ENCODE measurements around the gene KMT5B.
A peak's percentile ranks its signal among the peaks of the same experiment; 100 is the strongest.

KMT5B gene

DNA sequence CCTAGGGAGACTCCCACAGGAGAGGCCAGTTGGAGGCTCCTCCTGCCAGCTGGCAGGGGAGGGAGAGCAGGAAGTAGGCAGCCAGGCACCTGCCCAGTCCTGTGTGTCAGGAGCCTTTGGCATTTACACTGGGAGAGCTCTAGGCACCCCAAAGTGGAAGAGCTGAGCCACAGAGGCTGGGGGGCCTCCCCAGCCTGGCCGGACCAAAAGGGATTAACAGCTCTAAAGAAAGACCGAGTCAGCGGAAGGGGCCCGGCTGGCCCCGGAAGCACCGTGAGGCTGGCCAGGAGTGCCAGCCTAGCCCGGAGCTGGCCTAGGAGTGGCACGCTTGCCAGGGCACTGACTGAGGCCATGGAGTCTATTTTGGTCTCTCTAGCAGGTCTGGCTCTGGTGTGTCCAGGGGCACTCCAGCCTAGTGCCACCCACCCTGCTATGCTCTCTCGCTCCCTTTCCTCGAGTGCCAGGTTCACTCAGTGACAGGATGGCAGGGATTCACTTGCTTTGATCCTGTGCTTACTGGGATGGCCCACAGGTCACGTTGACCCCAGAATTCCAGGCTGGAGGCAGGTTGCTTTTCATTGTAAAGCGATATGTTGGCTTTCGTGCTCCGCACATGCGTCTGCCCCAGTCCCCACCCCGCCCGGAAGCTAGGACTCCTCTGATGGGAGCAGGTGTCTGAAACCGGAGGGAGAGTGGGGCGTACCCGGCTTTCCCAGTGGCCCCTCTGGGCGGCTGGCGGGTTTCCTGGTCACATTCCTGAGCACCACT is 3.3 kb upstream of the KMT5B start:
- no peak for DNase-seq (ENCODE audit: low read depth in 1 of 2, low spot score in 1 of 2)

DNA sequence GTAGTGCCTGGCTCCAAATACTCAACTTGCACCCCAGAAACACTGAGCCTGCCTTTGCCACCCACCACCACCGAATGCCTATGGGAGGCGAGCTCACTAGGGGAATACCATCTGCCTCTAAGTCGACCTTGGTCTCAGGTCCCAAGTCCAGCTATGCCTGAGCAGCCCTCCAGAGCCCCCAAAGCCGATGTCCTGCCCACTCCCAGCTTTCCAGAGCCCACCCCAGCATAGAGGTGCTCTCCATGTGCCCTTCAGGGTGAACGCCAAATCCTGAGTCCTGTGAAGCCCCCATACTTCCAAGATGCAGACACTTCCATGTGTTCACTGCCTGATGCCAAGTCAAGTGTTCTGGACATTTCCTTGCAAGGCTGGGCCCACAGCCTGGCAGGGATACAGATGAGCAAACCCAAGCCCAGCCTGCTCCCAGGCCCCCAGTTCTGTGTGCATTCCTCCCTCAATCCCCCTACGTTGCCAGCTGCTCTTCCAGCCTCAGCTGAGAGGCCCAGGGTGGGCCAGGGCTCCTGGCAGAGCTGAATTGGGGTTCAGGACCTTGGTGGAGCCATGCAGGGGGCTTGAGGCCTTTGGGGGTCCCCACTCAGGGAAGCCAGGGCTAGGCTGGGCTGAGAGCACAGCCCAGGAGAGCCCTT is 2.6 kb upstream of the KMT5B start:
- no peak for DNase-seq (ENCODE audit: low read depth in 1 of 2, low spot score in 1 of 2)

DNA sequence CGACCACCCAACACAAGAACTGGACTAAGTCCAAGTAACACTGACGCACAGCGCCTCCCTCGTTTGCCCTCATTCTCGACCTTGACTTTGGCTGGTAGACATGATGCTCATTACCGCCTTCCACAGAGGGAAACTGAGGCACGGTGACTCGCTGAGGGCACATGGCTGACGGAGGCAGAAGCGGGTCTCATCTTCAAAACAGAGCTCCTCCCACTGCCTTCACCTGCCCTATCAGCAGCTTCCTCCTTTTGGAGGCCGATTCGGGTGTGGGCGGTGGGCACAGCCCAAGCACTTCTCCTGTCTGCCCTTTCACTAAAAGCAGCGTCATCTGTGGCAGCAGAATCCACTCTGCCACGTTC is 2.0 kb upstream of the KMT5B start:
- no peak for DNase-seq (ENCODE audit: low read depth in 1 of 2, low spot score in 1 of 2)

DNA sequence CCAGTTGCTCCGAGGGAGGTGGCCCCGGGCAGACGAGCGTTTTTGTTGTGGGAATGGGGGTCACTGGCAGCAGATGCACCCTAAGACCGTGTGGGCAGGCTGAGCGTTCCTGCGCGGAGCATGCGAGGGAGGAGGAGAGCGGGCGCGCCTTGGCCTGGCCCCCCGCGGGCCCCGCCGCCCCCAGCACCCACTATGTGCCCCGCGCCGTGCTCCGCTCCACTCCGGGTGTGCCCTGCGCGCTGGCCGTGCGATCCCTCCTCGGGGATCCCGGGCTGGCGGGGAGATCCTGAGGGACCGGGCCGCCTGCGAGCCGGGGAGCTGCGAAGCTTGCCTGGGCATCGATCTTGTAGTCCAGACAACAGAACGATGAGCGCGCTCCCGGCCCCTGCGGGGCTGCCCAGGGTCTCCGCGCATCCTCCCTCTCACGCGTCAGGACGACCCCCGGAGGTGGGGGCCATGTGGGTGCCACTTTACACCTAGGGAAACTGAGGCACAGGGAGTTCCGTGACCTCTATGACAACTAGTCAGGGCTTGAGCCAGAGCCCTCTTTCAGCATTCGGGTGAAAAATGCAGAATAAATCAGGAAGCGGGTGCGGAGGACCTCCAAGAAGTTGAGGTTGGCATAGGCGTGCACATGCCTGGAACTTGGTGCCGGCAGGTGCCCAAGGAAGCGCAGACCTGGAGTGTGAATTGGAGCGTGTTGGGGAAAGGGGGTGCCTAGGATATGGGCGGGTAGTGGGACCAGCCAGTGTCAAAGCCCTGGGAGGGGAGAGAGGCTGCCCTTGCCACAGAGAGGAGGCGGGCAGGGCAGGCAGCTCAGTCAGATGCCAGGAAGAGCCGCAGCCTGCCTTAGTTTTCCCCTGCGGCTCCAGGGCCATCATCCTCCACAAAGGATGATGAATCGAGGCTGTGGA is 1.3 kb upstream of the KMT5B start:
- no peak for DNase-seq (ENCODE audit: low read depth in 1 of 2, low spot score in 1 of 2)

GRCh38 chr11:68213555-68214172 is 568 bp upstream of the KMT5B start:
- DNase-seq (ENCODE audit: low read depth in 1 of 2, low spot score in 1 of 2), result peak; percentile 71 to 73

GRCh38 chr11:68212421-68213134 is 518 bp downstream of the KMT5B start:
- DNase-seq (ENCODE audit: low read depth in 1 of 2, low spot score in 1 of 2), result peak; percentile 16 to 25

DNA sequence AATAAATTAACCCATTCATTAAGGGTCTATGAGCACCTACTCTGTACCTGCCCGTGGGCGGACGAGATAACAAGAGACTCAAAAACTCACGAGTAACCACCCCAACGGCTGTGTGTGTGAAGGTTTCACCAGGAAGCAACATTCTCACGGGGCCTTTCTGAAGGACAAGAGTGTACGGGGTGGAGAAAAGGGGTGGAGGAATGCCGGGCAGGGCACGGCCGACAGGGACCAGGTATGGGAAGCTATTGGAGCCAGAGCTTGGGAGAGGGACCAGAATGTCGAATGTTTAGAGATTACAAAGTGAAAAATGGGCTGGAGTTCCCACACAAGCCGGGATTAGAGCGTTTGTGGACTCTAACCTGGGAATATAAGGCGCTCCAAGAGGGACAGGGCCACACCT is 1.6 kb downstream of the KMT5B start:
- DNase-seq (ENCODE audit: low read depth in 1 of 2, low spot score in 1 of 2), result no peak

GRCh38 chr11:68206211-68206610 is 6.9 kb downstream of the KMT5B start:
- DNase-seq (ENCODE audit: low read depth in 1 of 2, low spot score in 1 of 2), result no peak

- no peak for DNase-seq (ENCODE audit: low read depth in 1 of 2, low spot score in 1 of 2)
These were observed 8.7 kb downstream of the KMT5B start for GRCh38 chr11:68204402-68204801.

DNA sequence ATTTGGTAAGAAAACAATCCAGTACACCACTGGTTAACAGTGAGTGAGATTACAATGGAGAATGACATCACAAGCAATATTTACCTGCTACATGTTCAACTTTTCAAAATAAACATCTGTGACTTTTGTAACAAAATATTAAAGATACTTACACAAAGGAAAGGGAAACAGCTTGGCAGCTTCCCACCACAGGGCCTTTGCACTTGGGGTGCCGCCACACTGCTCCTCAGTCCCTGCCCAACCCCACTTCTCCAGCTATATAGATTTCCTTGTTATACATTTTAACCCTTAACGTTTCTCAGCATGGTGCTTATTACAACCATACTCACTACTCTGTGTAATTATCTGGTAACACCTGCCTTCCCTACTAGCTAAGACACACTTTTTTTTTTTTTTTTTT is 10.9 kb downstream of the KMT5B start:
- no peak for DNase-seq (ENCODE audit: low read depth in 1 of 2, low spot score in 1 of 2)

- DNase-seq (ENCODE audit: low read depth in 1 of 2, low spot score in 1 of 2), result no peak
These were observed 11.6 kb downstream of the KMT5B start for GRCh38 chr11:68201492-68201891.

GRCh38 chr11:68200639-68201038 is 12.5 kb downstream of the KMT5B start:
- DNase-seq (ENCODE audit: low read depth in 1 of 2, low spot score in 1 of 2), result no peak

GRCh38 chr11:68199295-68199987 is 13.7 kb downstream of the KMT5B start:
- DNase-seq (ENCODE audit: low read depth in 1 of 2, low spot score in 1 of 2), result no peak

GRCh38 chr11:68196219-68196618 is 16.9 kb downstream of the KMT5B start:
- no peak for DNase-seq (ENCODE audit: low read depth in 1 of 2, low spot score in 1 of 2)

- DNase-seq (ENCODE audit: low read depth in 1 of 2, low spot score in 1 of 2), result no peak
These were observed 18.3 kb downstream of the KMT5B start for GRCh38 chr11:68194675-68195294.

- no peak for DNase-seq (ENCODE audit: low read depth in 1 of 2, low spot score in 1 of 2)
These were observed 20.1 kb downstream of the KMT5B start for GRCh38 chr11:68193018-68193417.

GRCh38 chr11:68191661-68192579 is 21.2 kb downstream of the KMT5B start:
- no peak for DNase-seq (ENCODE audit: low read depth in 1 of 2, low spot score in 1 of 2)

- no peak for DNase-seq (ENCODE audit: low read depth in 1 of 2, low spot score in 1 of 2)
These were observed 23.2 kb downstream of the KMT5B start for GRCh38 chr11:68189888-68190287.

DNA sequence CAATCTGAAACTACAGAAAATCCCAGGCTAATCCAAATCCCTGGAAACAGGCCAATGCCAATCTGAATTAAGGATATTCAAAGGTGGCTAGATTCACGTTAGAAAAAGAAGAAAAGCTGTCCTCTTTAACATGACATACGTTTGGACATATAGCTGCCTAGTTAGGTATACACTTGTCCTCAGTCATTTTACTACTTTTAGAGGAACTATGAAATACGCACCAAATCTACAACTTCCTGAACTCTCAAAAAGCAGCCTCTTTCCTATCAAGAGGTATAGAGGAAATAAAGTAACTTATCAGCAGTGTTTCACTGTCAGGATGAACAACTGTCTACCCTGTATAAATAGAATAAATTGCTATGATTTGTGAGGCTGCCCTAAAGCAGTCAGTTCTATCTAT is 24.0 kb downstream of the KMT5B start:
- DNase-seq (ENCODE audit: low read depth in 1 of 2, low spot score in 1 of 2), result no peak
